Measurements from ENCODE around the gene PLAAT5. TPM values are rescaled to one million over a fixed set of nuclear protein-coding genes. Genes with fewer than 3 reads are reported as not detected.

The PLAAT5 gene
- polyA plus RNA-seq, 4 donors = 0.53 to 0.86 (median 0.68) TPM

GRCh38 chr11:63517156-63517555 is 26.2 kb upstream of the PLAAT5 start:
- no peak for DNase-seq (ENCODE audit: low read depth in 4 of 4, low spot score in 3 of 4)

DNA sequence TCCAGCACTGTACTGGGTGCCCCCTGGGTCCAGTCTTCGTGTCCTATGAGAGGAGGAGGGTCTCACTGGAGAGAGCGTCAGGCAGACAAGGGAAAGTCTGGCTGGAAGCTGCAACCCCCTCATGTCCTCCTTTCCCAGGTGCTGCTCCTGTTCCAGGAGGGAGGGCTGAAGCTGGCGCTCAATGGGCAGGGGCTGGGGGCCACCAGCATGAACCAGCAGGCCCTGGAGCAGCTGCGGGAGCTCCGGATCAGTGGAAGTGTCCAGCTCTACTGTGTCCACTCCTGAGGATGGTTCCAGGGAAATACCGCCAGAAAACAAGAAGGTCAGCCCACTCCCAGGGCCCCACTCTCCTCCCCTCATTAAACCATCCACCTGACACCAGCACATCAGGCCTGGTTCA is 25.1 kb upstream of the PLAAT5 start:
- no peak for DNase-seq (ENCODE audit: low read depth in 4 of 4, low spot score in 3 of 4)

- DNase-seq (ENCODE audit: low read depth in 4 of 4, low spot score in 3 of 4) = no peak
Measured at GRCh38 chr11:63512816-63513215, 21.8 kb upstream of the PLAAT5 start.

- DNase-seq (ENCODE audit: low read depth in 4 of 4, low spot score in 3 of 4) = no peak
Measured at GRCh38 chr11:63511048-63511748, 20.2 kb upstream of the PLAAT5 start.

- no peak for DNase-seq (ENCODE audit: low read depth in 4 of 4, low spot score in 3 of 4)
Measured at GRCh38 chr11:63510360-63511047, 19.5 kb upstream of the PLAAT5 start.

DNA sequence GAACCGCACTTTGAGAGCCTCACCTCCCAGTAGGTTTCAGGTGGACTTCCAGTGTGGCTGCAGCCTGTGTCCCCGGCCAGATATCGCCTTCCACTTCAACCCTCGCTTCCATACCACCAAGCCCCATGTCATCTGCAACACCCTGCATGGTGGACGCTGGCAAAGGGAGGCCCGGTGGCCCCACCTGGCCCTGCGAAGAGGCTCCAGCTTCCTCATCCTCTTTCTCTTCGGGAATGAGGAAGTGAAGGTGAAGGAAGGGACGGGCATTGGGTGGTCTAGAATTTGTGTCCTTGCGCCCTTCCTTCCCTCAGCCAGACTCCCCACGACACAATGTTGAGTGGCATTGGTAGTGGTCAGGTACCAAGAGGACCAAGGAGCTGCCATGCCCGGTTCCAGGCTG is 17.8 kb upstream of the PLAAT5 start:
- DNase-seq (ENCODE audit: low read depth in 4 of 4, low spot score in 3 of 4) = no peak

GRCh38 chr11:63508009-63508408 is 17.0 kb upstream of the PLAAT5 start:
- DNase-seq (ENCODE audit: low read depth in 4 of 4, low spot score in 3 of 4) = no peak

- no peak for DNase-seq (ENCODE audit: low read depth in 4 of 4, low spot score in 3 of 4)
Measured at GRCh38 chr11:63507511-63507910, 16.5 kb upstream of the PLAAT5 start.

DNA sequence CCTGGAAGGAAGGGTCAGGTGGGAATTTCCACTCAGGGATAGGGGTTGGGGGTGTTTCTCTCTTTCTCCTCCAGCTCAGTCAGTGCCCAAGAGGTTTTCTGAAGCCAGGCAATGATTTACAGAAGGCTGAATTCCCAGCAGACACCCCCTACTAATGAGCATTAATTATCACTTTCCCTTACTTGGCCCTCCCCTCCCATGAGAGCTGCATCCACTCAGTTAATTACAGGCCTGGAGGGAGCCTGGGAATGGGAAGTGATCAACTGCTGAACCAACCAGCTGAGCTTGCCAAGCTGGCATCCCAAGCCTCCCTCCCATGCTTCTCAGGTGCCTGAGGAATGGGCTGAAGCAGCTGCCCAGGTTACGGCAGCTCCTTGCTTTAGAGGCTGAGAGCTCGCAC is 15.9 kb upstream of the PLAAT5 start:
- no peak for DNase-seq (ENCODE audit: low read depth in 4 of 4, low spot score in 3 of 4)

- no peak for DNase-seq (ENCODE audit: low read depth in 4 of 4, low spot score in 3 of 4)
Measured at GRCh38 chr11:63505857-63506528, 15.0 kb upstream of the PLAAT5 start, which contains the start of gene LGALS12. Gene LGALS12, plus strand, starts transcription at chr11:63506084. Its CDS starts 375 bp downstream, at chr11:63506459.

DNA sequence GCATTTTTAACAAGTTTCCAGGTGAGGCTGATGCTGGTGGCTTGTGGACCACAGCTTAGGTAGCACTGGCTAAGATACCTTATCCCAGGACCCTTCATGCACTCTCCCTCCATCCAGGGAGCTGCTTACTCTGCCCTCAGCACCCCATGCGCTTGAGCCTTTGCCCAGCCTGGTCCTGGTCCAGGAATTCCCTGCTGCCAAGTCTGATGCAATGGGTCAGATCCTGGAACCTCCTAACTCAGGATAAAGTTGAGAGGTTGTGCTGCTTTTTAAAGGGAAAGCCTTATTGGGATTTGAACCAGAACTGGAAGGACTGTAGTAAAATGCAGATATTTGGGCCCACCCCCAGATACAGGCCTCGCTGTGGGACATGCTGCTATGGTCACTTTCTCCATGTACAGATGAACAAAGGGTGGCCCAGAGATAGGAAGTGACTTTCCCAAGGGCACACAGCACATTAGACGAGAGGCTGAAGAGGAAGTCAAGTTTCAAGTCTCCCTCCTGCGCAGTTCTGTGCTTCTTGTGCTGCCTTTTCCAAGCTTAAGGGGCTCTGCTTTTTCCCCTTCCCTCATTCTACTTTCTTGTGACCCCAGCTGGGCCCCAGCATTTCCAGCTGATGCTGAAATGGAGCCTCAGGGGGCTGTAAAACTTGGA is 14.1 kb upstream of the PLAAT5 start:
- DNase-seq (ENCODE audit: low read depth in 4 of 4, low spot score in 3 of 4) = no peak

GRCh38 chr11:63504054-63504453 is 13.1 kb upstream of the PLAAT5 start:
- no peak for DNase-seq (ENCODE audit: low read depth in 4 of 4, low spot score in 3 of 4)

DNA sequence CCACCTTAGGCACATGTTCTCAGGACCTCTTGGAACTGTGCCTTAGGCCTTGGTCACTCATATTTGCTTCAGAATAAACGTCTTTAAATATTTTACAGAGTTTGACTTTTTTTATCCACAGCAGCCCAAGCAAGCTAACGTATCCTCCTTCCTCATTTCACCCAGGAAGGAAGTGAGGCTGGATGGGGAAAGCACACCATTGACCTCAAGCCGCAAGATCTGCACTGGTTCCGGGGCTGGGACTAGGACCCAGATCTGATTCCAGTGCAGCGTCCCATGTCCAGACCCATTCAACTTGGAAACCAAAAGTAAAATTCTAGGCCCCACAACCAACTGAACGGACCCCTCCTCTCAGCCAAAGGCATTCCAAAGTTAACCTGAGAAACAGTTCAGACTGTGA is 12.5 kb upstream of the PLAAT5 start:
- no peak for DNase-seq (ENCODE audit: low read depth in 4 of 4, low spot score in 3 of 4)

DNA sequence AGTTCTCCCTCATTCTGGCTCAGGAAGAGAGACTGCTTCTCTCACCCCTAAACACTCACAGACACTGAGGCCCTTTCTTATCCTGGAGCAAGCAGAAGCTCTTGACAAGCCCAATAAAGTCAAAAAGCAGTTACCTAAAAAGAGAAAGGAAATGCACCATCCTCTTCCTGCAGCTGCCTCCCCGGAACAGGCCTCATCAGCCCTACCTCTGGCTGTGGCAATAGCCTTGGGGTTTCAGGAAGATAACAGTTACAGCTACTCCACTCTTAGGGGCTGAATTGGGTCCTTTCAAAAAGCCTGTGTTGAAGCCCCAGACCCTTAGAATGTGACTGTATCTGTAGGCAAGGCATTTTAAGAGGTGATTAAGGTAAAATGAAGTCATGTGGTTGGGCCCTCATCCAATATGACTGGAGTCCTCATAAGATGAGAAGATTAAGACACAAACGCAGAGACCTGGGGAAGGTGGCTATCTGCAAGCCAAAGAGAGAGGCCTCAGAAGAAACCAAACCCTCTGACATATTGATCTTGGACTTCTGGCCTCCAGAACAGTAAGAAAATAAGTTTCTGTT is 11.4 kb upstream of the PLAAT5 start:
- no peak for DNase-seq (ENCODE audit: low read depth in 4 of 4, low spot score in 3 of 4)

- DNase-seq (ENCODE audit: low read depth in 4 of 4, low spot score in 3 of 4) = no peak
Measured at GRCh38 chr11:63501236-63501635, 10.3 kb upstream of the PLAAT5 start.

- no peak for DNase-seq (ENCODE audit: low read depth in 4 of 4, low spot score in 3 of 4)
Measured at GRCh38 chr11:63499874-63500273, 8.9 kb upstream of the PLAAT5 start.

- no peak for DNase-seq (ENCODE audit: low read depth in 4 of 4, low spot score in 3 of 4)
Measured at GRCh38 chr11:63494975-63495374, 4.0 kb upstream of the PLAAT5 start.

DNA sequence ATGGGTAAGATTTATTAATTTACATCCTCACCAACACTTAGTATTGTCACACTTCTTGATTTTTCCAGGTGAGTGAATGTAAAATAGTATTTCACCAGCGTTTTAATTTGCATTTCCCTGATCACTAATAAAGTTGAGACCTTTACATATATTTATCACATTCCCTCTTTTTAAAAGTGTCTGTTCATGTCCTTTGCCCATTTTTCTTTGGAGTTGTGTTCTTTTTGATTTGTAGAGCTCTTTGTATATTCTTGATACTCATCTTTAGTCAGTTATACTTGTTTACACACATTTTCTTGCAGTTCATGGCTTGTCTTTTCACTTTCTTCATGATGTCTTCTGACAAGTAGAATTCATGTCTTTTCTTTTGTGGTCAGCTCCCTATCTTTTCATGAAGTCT is 2.2 kb upstream of the PLAAT5 start:
- no peak for DNase-seq (ENCODE audit: low read depth in 4 of 4, low spot score in 3 of 4)

DNA sequence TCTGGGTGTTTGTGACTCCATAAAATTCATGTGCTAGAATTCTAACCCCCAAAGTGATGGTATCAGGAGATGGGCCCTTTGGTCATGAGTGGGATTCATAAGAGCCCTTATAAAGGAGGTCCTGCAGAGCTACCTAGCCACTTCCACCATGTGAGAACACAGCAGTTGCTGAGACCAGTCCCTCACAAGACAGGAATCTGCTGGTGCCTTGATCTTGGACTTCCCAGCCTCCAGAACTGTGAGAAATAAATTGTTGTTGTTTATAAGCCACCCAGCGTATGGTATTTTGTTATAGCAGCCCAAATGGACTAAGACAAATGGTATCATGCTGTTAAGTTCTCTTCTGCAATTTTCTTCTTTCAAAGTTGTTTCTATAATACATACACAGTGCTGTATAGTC is 1.5 kb upstream of the PLAAT5 start:
- no peak for DNase-seq (ENCODE audit: low read depth in 4 of 4, low spot score in 3 of 4)

- DNase-seq (ENCODE audit: low read depth in 4 of 4, low spot score in 3 of 4) = no peak
Measured at GRCh38 chr11:63491636-63492372, 837 bp upstream of the PLAAT5 start.
